IMR-90 (cell line): ENCODE measurements around the gene PIGU. TPM values are rescaled to one million over a fixed set of nuclear protein-coding genes. Genes with fewer than 3 reads are reported as not detected.

Experiments used
- ATAC-seq: fragments of 200-7000 bp; cut with Tn5 transposase; 2 replicates; pipeline ENCODE4 v1.9.1; 2020; ENCODE audit warnings: low read depth, mild to moderate bottlenecking, moderate library complexity
- BruUV-seq: library from RNA; stranded (reverse); fragments of 400-500 nt; replicated peaks from 2 replicates; lab custom pipeline; 2021; lab: Mats Ljungman, UMichigan
- CTCF ChIA-PET: fragments of 300-600 bp; formaldehyde crosslinking; extraction: SDS; loops from one replicate; lab custom pipeline; 2021; ENCODE audit warnings: antibody characterized with exemption; lab: Yijun Ruan, JAX
- POLR2A ChIA-PET: fragments of 300-600 bp; sonication (Branson Sonifier 250); formaldehyde crosslinking; loops from one replicate; lab custom pipeline; 2022; ENCODE audit warnings: antibody characterized with exemption; ENCODE audit not compliant: unreplicated experiment; lab: Charles Lee
- DNase-seq: peaks from one replicate; pipeline ENCODE4 v3.0.0; 2013
- H2AFZ ChIP-seq: replicated peaks from 2 replicates; pipeline ENCODE3; 2013; ENCODE audit warnings: low read length, mild to moderate bottlenecking; ENCODE audit not compliant: poor library complexity
- H2AK5ac ChIP-seq: 2 replicates; pipeline ENCODE4 v1.6.1; 2013; ENCODE audit warnings: low read depth, low read length, inconsistent platforms
- H2AK9ac ChIP-seq: replicated peaks from 2 replicates; pipeline ENCODE3; 2013; ENCODE audit warnings: mild to moderate bottlenecking, low read depth, low read length, moderate library complexity; ENCODE audit not compliant: poor library complexity
- H2BK120ac ChIP-seq: 2 replicates; pipeline ENCODE4 v1.6.1; 2013; ENCODE audit warnings: low read depth, low read length, inconsistent platforms
- H2BK15ac ChIP-seq: 3 replicates; pipeline ENCODE4 v1.6.1; 2013; ENCODE audit warnings: low read depth, low read length, inconsistent platforms
- H2BK20ac ChIP-seq: 2 replicates; pipeline ENCODE4 v1.6.1; 2013; ENCODE audit warnings: low read depth, mild to moderate bottlenecking, inconsistent platforms, low read length, moderate library complexity
- H2BK5ac ChIP-seq: 2 replicates; pipeline ENCODE4 v1.6.1; 2013; ENCODE audit warnings: mild to moderate bottlenecking, low read depth, low read length, inconsistent platforms; ENCODE audit not compliant: poor library complexity, severe bottlenecking
- H3K14ac ChIP-seq: replicated peaks from 2 replicates; pipeline ENCODE4 v1.6.1; 2013; ENCODE audit warnings: low read depth, low read length, inconsistent platforms
- H3K18ac ChIP-seq: 2 replicates; pipeline ENCODE4 v1.6.1; 2013; ENCODE audit warnings: low read depth, low read length, control low read depth
- H3K23ac ChIP-seq: 2 replicates; pipeline ENCODE4 v1.6.1; 2013; ENCODE audit warnings: low read depth, low read length, inconsistent platforms
- H3K27ac ChIP-seq: 2 replicates; pipeline ENCODE4 v1.5.1; 2013; ENCODE audit warnings: mild to moderate bottlenecking, control low read depth, low read length; ENCODE audit not compliant: insufficient read depth
- H3K27me3 ChIP-seq: 2 replicates; pipeline ENCODE4 v1.6.1; 2013; ENCODE audit warnings: low read length; ENCODE audit not compliant: control insufficient read depth, insufficient read depth
- H3K36me3 ChIP-seq: 2 replicates; pipeline ENCODE4 v1.6.1; 2013; ENCODE audit warnings: low read length, mixed read lengths; ENCODE audit not compliant: control insufficient read depth, insufficient read depth
- H3K4ac ChIP-seq: 2 replicates; pipeline ENCODE4 v1.6.1; 2013; ENCODE audit warnings: low read depth, low read length, inconsistent platforms
- H3K4me1 ChIP-seq: 2 replicates; pipeline ENCODE4 v1.6.1; 2013; ENCODE audit warnings: low read length, mixed read lengths; ENCODE audit not compliant: control insufficient read depth, insufficient read depth
- H3K4me2 ChIP-seq: 2 replicates; pipeline ENCODE4 v1.6.1; 2013; ENCODE audit warnings: low read depth, mild to moderate bottlenecking, control low read depth, low read length, moderate library complexity
- H3K4me3 ChIP-seq: 2 replicates; pipeline ENCODE4 v1.5.1; 2013; ENCODE audit warnings: low read depth, mild to moderate bottlenecking, control low read depth, low read length, moderate library complexity; ENCODE audit not compliant: insufficient read depth
- H3K56ac ChIP-seq: 2 replicates; pipeline ENCODE4 v1.6.1; 2013; ENCODE audit warnings: low read length, inconsistent platforms; ENCODE audit not compliant: insufficient read depth; ENCODE audit errors: extremely low read depth
- H3K79me1 ChIP-seq, 2 experiments: 2 replicates each; pipeline ENCODE4 v1.6.1; 2013; ENCODE audit warnings: low read length in 2 of 2, inconsistent platforms in 1 of 2, low read depth in 1 of 2
- H3K9ac ChIP-seq: 2 replicates; pipeline ENCODE4 v1.6.1; 2013; ENCODE audit warnings: low read depth, low read length, control low read depth
- H3K9me1 ChIP-seq: 2 replicates; pipeline ENCODE4 v1.6.1; 2013; ENCODE audit warnings: low read length, inconsistent platforms; ENCODE audit not compliant: insufficient read depth
- H3K9me3 ChIP-seq: 2 replicates; pipeline ENCODE4 v1.6.1; 2013; ENCODE audit warnings: low read length; ENCODE audit not compliant: control insufficient read depth, insufficient read depth
- H4K20me1 ChIP-seq: 2 replicates; pipeline ENCODE4 v1.6.1; 2013; ENCODE audit warnings: low read length, inconsistent platforms; ENCODE audit not compliant: insufficient read depth
- H4K5ac ChIP-seq: 2 replicates; pipeline ENCODE4 v1.6.1; 2013; ENCODE audit warnings: mild to moderate bottlenecking, low read depth, low read length, control low read depth
- H4K8ac ChIP-seq, 2 experiments: 2 replicates each; pipeline ENCODE4 v1.6.1; 2013; ENCODE audit warnings: low read depth in 2 of 2, low read length in 2 of 2, control low read depth in 1 of 2, inconsistent platforms in 1 of 2
- H4K91ac ChIP-seq: 2 replicates; pipeline ENCODE4 v1.6.1; 2013; ENCODE audit warnings: low read depth, low read length, inconsistent platforms; ENCODE audit not compliant: insufficient read depth
- BHLHE40 ChIP-seq: fragments of 150-350 bp; IDR thresholded peaks from 2 replicates; pipeline ENCODE4 v1.6.1; 2016; ENCODE audit warnings: mild to moderate bottlenecking, low read depth, low read length
- CEBPB ChIP-seq: IDR thresholded peaks from 2 replicates; pipeline ENCODE4 v1.6.1; 2012; ENCODE audit warnings: low read depth, low read length, improper control_type of control experiment
- CHD1 ChIP-seq: IDR thresholded peaks from 2 replicates; pipeline ENCODE4 v1.6.1; 2012; ENCODE audit warnings: low read depth, low read length, improper control_type of control experiment
- ELK1 ChIP-seq: fragments of 150-350 bp; IDR thresholded peaks from 2 replicates; pipeline ENCODE4 v1.6.1; 2016; ENCODE audit warnings: low read depth, mild to moderate bottlenecking, low read length, moderate library complexity, borderline replicate concordance
- FOS ChIP-seq: fragments of 150-350 bp; IDR thresholded peaks from 2 replicates; pipeline ENCODE4 v1.6.1; 2016; ENCODE audit warnings: low read depth, low read length
- MAFK ChIP-seq: IDR thresholded peaks from 2 replicates; pipeline ENCODE4 v1.6.1; 2012; ENCODE audit warnings: low read depth, low read length, improper control_type of control experiment
- MAZ ChIP-seq: IDR thresholded peaks from 2 replicates; pipeline ENCODE4 v1.6.1; 2012; ENCODE audit warnings: low read depth, mild to moderate bottlenecking, low read length, improper control_type of control experiment, moderate library complexity, borderline replicate concordance
- MXI1 ChIP-seq: IDR thresholded peaks from 2 replicates; pipeline ENCODE4 v1.6.1; 2012; ENCODE audit warnings: low read depth, mild to moderate bottlenecking, low read length, moderate library complexity, borderline replicate concordance
- NFE2L2 ChIP-seq: fragments of 150-350 bp; IDR thresholded peaks from 2 replicates; pipeline ENCODE4 v1.6.1; 2016; ENCODE audit warnings: low read depth, mild to moderate bottlenecking, low read length
- RAD21 ChIP-seq: IDR thresholded peaks from 2 replicates; pipeline ENCODE4 v1.6.1; 2012; ENCODE audit warnings: low read length, improper control_type of control experiment
- RFX5 ChIP-seq: IDR thresholded peaks from 2 replicates; pipeline ENCODE4 v1.8.0; 2012; ENCODE audit warnings: low read depth, mild to moderate bottlenecking, low read length, moderate library complexity
- SMC3 ChIP-seq: fragments of 150-350 bp; IDR thresholded peaks from 2 replicates; pipeline ENCODE4 v1.6.1; 2016; ENCODE audit warnings: low read depth, mild to moderate bottlenecking, antibody characterized with exemption, low read length, moderate library complexity
- WGBS, 2 experiments: methylation state at CpG; one replicate each; pipeline versions ENCODE4 v1.1.5 to v1.1.7; 2013; ENCODE audit warnings: missing lambda C conversion rate in 2 of 2; ENCODE audit not compliant: insufficient read length in 1 of 2; ENCODE audit errors: extremely low coverage in 2 of 2; 5-methylcytosine and 5-hydroxymethylcytosine counted together
- dilution Hi-C: fragments of 300-500 bp; cut with HindIII; formaldehyde crosslinking; loops from one replicate; pipeline ENCODE4 v1.14.3; 2018; ENCODE audit warnings: low sequenced_read_pairs; ENCODE audit not compliant: unreplicated experiment
- in situ Hi-C: fragments of 300-500 bp; cut with MboI; formaldehyde crosslinking; loops from 3 replicates; pipeline ENCODE4 v1.14.3; 2019; ENCODE audit warnings: low sequenced_read_pairs, inconsistent platforms, mixed read lengths
- intact Hi-C: fragments of 100-400 bp; cut with micrococcal nuclease; formaldehyde crosslinking; loops from 2 replicates; pipeline ENCODE4 v1.10.0; 2022
- polyA plus RNA-seq, 3 experiments: library from polyadenylated mRNA; depleted of rRNA; stranded (reverse); fragments of >200 nt; gene quantifications; 2 replicates each; pipeline ENCODE4 v1.2.3, GENCODE V29; 2012; ENCODE audit warnings: low replicate concordance in 1 of 3
- total RNA-seq: library from RNA; depleted of rRNA; stranded (reverse); fragments of >200 nt; gene quantifications from 2 replicates; pipeline ENCODE4 v1.2.3, GENCODE V29; 2012

PIGU gene
- total and polyA plus RNA-seq, 2 of the 4 experiments (the other 2 are of a cell fraction): 11.1 to 31.1 TPM

GRCh38 chr20:34604980-34605788, 71.7 kb downstream of the PIGU start (continued):
- TF ChIP-seq MXI1: no peak

- H2AFZ ChIP-seq: no peak overlapping the region
- no peak overlapping the region for H2BK15ac ChIP-seq
- no peak overlapping the region for H4K91ac ChIP-seq
- H2BK120ac ChIP-seq: no peak overlapping the region
- 83% methylated on average over 1 of the region's 9 CpGs; no CpG with 5 or more reads in 1 of the 2 experiments for WGBS, 2 experiments
- H3K79me1 ChIP-seq: peaks cover 0 to 3% of the 10 kb centered on the region in 2 experiments; a peak in 1 of 4 replicates
- H3K23ac ChIP-seq: no peak overlapping the region
- no peak overlapping the region for H3K27ac ChIP-seq
- H2AK9ac ChIP-seq: no peak overlapping the region
- no peaks in the 10 kb centered on the region for H3K9me1 ChIP-seq
- H2BK20ac ChIP-seq: no peak overlapping the region
- ATAC-seq: no peak
- no peaks in the 10 kb centered on the region for H3K27me3 ChIP-seq
- no peak overlapping the region for H3K56ac ChIP-seq
- no TSS peak for BruUV-seq
- H3K9ac ChIP-seq: no peak overlapping the region
- no peak overlapping the region for H2BK5ac ChIP-seq
- H3K18ac ChIP-seq: no peak overlapping the region
- POLR2A ChIA-PET: no interaction called here
- no peaks in the 10 kb centered on the region for H4K20me1 ChIP-seq
- H3K4me3 ChIP-seq: no peak overlapping the region
- no peak overlapping the region for H3K4me2 ChIP-seq
- no peaks in the 10 kb centered on the region for H3K9me3 ChIP-seq
- H3K4me1 ChIP-seq: peaks cover 3% of the 10 kb centered on the region; the same call in 1 of the 2 replicates
- CTCF ChIA-PET: interaction anchor here (0.7 kb wide), 2 partner anchors 75 to 123 kb away, joined by 4 to 5 read pairs; no protein-coding TSS in a partner anchor
- no peak overlapping the region for H3K14ac ChIP-seq
- H3K36me3 ChIP-seq: no peaks in the 10 kb centered on the region
- TF ChIP-seq MXI1: no peak
- no peak for TF ChIP-seq FOS
- no peak for TF ChIP-seq NFE2L2
- no peak for TF ChIP-seq SMC3
- TF ChIP-seq BHLHE40: no peak
- TF ChIP-seq RAD21: no peak
- no peak for TF ChIP-seq CHD1
- TF ChIP-seq RFX5: no peak
- TF ChIP-seq ELK1: no peak
- TF ChIP-seq MAFK: no peak
- no peak for TF ChIP-seq MAZ
- no peak for TF ChIP-seq CEBPB
- no peak overlapping the region for H2AK5ac ChIP-seq
- intact Hi-C loops (loop anchor here (2.0 kb wide), 1 partner anchor 14 kb away; no protein-coding TSS in a partner anchor), in situ Hi-C loops (no loop called here), dilution Hi-C loops (no loop called here)
- DNase-seq: no peak
- H4K8ac ChIP-seq: no peak overlapping the region
- no peak overlapping the region for H3K4ac ChIP-seq
- no peak overlapping the region for H4K5ac ChIP-seq
These were observed 75.8 kb downstream of the PIGU start for GRCh38 chr20:34600892-34601653.
